WTC11 (cell line): Measurements from ENCODE around the gene SARS1. TPM values are rescaled to one million over a fixed set of nuclear protein-coding genes. Genes with fewer than 3 reads are reported as not detected.

Experiments used
- ATAC-seq: fragments of 200-7000 bp; cut with Tn5 transposase; 2 replicates; pipeline ENCODE4 v1.10.0; 2021; ENCODE audit warnings: mild to moderate bottlenecking, moderate library complexity
- CTCF ChIA-PET: fragments of 300-600 bp; sonication (Branson Sonifier 250); formaldehyde crosslinking; loops from one replicate; lab custom pipeline; 2021; ENCODE audit warnings: antibody characterized with exemption; lab: Charles Lee
- POLR2A ChIA-PET: fragments of 350-600 bp; sonication (Branson Sonifier 250); formaldehyde crosslinking; loops from one replicate; lab custom pipeline; 2021; ENCODE audit warnings: antibody characterized with exemption; lab: Charles Lee
- DNase-seq: peaks from one replicate; pipeline ENCODE4 v3.0.0; 2021; ENCODE audit warnings: low spot score
- H3K27ac Mint-ChIP-seq: 2 replicates; pipeline ENCODE4 v1.8.0; 2021; ENCODE audit warnings: mixed read lengths
- H3K27me3 Mint-ChIP-seq: 2 replicates; pipeline ENCODE4 v1.8.0; 2021; ENCODE audit warnings: low read depth, mild to moderate bottlenecking, moderate library complexity, mixed read lengths
- H3K36me3 Mint-ChIP-seq: 2 replicates; pipeline ENCODE4 v1.8.0; 2021; ENCODE audit warnings: mixed read lengths
- H3K4me1 Mint-ChIP-seq: 2 replicates; pipeline ENCODE4 v1.8.0; 2022; ENCODE audit warnings: mixed read lengths
- H3K4me3 Mint-ChIP-seq: 2 replicates; pipeline ENCODE4 v1.8.0; 2021; ENCODE audit warnings: mild to moderate bottlenecking, moderate library complexity, mixed read lengths
- H3K9me3 Mint-ChIP-seq: 2 replicates; pipeline ENCODE4 v1.8.0; 2021; ENCODE audit warnings: mixed read lengths
- ATF1 ChIP-seq: sonication (generic); formaldehyde crosslinking; IDR thresholded peaks from 2 replicates; pipeline ENCODE4 v1.8.1; 2023; ENCODE audit warnings: mild to moderate bottlenecking, moderate library complexity, missing genetic modification reagents
- CREB1 ChIP-seq: sonication (generic); formaldehyde crosslinking; IDR thresholded peaks from 2 replicates; pipeline ENCODE4 v1.8.0; 2023; ENCODE audit warnings: mild to moderate bottlenecking, missing genetic modification reagents
- ERG ChIP-seq: fragments of 250-450 bp; sonication (Bioruptor Pico); IDR thresholded peaks from 2 replicates; pipeline ENCODE4 v1.8.0; 2021; ENCODE audit warnings: mild to moderate bottlenecking
- ESRRA ChIP-seq: sonication (generic); formaldehyde crosslinking; IDR thresholded peaks from 2 replicates; pipeline ENCODE4 v1.8.1; 2022; ENCODE audit warnings: mild to moderate bottlenecking, missing genetic modification reagents, borderline replicate concordance
- GABPB1 ChIP-seq: sonication (generic); formaldehyde crosslinking; IDR thresholded peaks from 2 replicates; pipeline ENCODE4 v1.8.1; 2023; ENCODE audit warnings: mild to moderate bottlenecking, missing genetic modification reagents
- KAT7 ChIP-seq: sonication (generic); formaldehyde crosslinking; IDR thresholded peaks from 2 replicates; pipeline ENCODE4 v1.8.1; 2023; ENCODE audit warnings: missing genetic modification reagents, mild to moderate bottlenecking, borderline replicate concordance
- MXD4 ChIP-seq: fragments of 250-450 bp; sonication (Bioruptor Pico); IDR thresholded peaks from 2 replicates; pipeline ENCODE4 v1.8.0; 2021; ENCODE audit warnings: mild to moderate bottlenecking, moderate library complexity, borderline replicate concordance
- OVOL2 ChIP-seq: fragments of 250-450 bp; sonication (Bioruptor Pico); IDR thresholded peaks from 2 replicates; pipeline ENCODE4 v1.9.0; 2021; ENCODE audit warnings: mild to moderate bottlenecking, borderline replicate concordance
- RELA ChIP-seq: sonication (generic); formaldehyde crosslinking; IDR thresholded peaks from 2 replicates; pipeline ENCODE4 v1.8.1; 2022; ENCODE audit warnings: missing genetic modification reagents, mild to moderate bottlenecking, borderline replicate concordance
- RORB ChIP-seq: fragments of 250-450 bp; sonication (Bioruptor Pico); IDR thresholded peaks from 2 replicates; pipeline ENCODE4 v1.9.0; 2021; ENCODE audit warnings: mild to moderate bottlenecking
- SOX15 ChIP-seq: fragments of 250-450 bp; sonication (Bioruptor Pico); IDR thresholded peaks from 2 replicates; pipeline ENCODE4 v1.9.0; 2021; ENCODE audit warnings: mild to moderate bottlenecking
- SP1 ChIP-seq: sonication (generic); formaldehyde crosslinking; conservative IDR thresholded peaks from 2 replicates; pipeline ENCODE4 v1.8.1; 2022; ENCODE audit warnings: missing genetic modification reagents
- TEAD4 ChIP-seq: sonication (generic); formaldehyde crosslinking; IDR thresholded peaks from 2 replicates; pipeline ENCODE4 v1.8.0; 2022; ENCODE audit warnings: mild to moderate bottlenecking, missing genetic modification reagents
- TP53 ChIP-seq: sonication (generic); formaldehyde crosslinking; IDR thresholded peaks from 2 replicates; pipeline ENCODE4 v1.8.1; 2023; ENCODE audit warnings: mild to moderate bottlenecking, missing genetic modification reagents
- ZBTB21 ChIP-seq: sonication (generic); formaldehyde crosslinking; IDR thresholded peaks from 2 replicates; pipeline ENCODE4 v1.8.1; 2023; ENCODE audit warnings: mild to moderate bottlenecking, missing genetic modification reagents, borderline replicate concordance
- ZNF317 ChIP-seq: sonication (generic); formaldehyde crosslinking; IDR thresholded peaks from 2 replicates; pipeline ENCODE4 v1.8.1; 2023; ENCODE audit warnings: low read depth, mild to moderate bottlenecking, moderate library complexity, missing genetic modification reagents, borderline replicate concordance
- ZNF416 ChIP-seq: fragments of 250-450 bp; sonication (Bioruptor Pico); IDR thresholded peaks from 2 replicates; pipeline ENCODE4 v1.9.0; 2021; ENCODE audit warnings: mild to moderate bottlenecking, inconsistent platforms
- ZNF425 ChIP-seq: fragments of 250-450 bp; sonication (Bioruptor Pico); conservative IDR thresholded peaks from 2 replicates; pipeline ENCODE4 v1.9.0; 2021; ENCODE audit warnings: mild to moderate bottlenecking
- total RNA-seq: library from RNA; stranded (reverse); gene quantifications from 3 replicates; pipeline ENCODE4 v1.2.3, GENCODE V29; 2021
- TF ChIP-seq, protein P1 (sequence below): sonication (generic); formaldehyde crosslinking; IDR thresholded peaks from 2 replicates; pipeline ENCODE4 v1.8.0; 2023; ENCODE audit warnings: missing genetic modification reagents
- TF ChIP-seq, protein P2 (sequence below): sonication (generic); formaldehyde crosslinking; IDR thresholded peaks from 2 replicates; pipeline ENCODE4 v1.8.0; 2023; ENCODE audit warnings: mild to moderate bottlenecking, missing genetic modification reagents
- TF ChIP-seq, protein P3 (sequence below): sonication (generic); formaldehyde crosslinking; IDR thresholded peaks from 2 replicates; pipeline ENCODE4 v1.8.1; 2023; ENCODE audit warnings: mild to moderate bottlenecking, missing genetic modification reagents, moderate library complexity
- TF ChIP-seq, protein P4 (sequence below): sonication (generic); formaldehyde crosslinking; conservative IDR thresholded peaks from 2 replicates; pipeline ENCODE4 v1.8.1; 2022; ENCODE audit warnings: mild to moderate bottlenecking, missing genetic modification reagents

The SARS1 gene
- total RNA-seq, 1 experiment from 2014 or later = 149 TPM

GRCh38 chr1:109259674-109260557, 46.2 kb downstream of the SARS1 start:
- TF ChIP-seq CREB1 (CRISPR knock-in tag) (no peak), GABPB1 (CRISPR knock-in tag) (no peak)
- ChIA-PET CTCF (interaction anchor here (0.6 to 2.0 kb wide), 9 partner anchors 9 to 273 kb away, joined by 3 to 9 read pairs (median 4); partner anchors contain the start of gene SORT1), POLR2A (interaction anchor here (0.9 kb wide), 1 partner anchor 21 kb away, joined by 3 read pairs; no protein-coding TSS in a partner anchor)
- H3K27me3 Mint-ChIP-seq = no peaks in the 10 kb centered on the region
- no peaks in the 10 kb centered on the region for H3K9me3 Mint-ChIP-seq
- H3K4me3 Mint-ChIP-seq = no peak overlapping the region
- peaks cover 33% of the 10 kb centered on the region for H3K4me1 Mint-ChIP-seq
- ATAC-seq = 0 out of 2 replicates have a peak, but pooled peaks have one; percentile 3
- H3K27ac Mint-ChIP-seq = peak overlapping the region; percentile 67; the same call in 1 of the 2 replicates
- H3K36me3 Mint-ChIP-seq = no peaks in the 10 kb centered on the region
- no peak for DNase-seq

GRCh38 chr1:109261006-109261405, 47.3 kb downstream of the SARS1 start:
- H3K4me3 Mint-ChIP-seq = no peak overlapping the region
- ATAC-seq = no peak
- H3K27me3 Mint-ChIP-seq = no peaks in the 10 kb centered on the region
- TF ChIP-seq RORB (CRISPR knock-in tag) = no peak
- TF ChIP-seq, protein P1, sequence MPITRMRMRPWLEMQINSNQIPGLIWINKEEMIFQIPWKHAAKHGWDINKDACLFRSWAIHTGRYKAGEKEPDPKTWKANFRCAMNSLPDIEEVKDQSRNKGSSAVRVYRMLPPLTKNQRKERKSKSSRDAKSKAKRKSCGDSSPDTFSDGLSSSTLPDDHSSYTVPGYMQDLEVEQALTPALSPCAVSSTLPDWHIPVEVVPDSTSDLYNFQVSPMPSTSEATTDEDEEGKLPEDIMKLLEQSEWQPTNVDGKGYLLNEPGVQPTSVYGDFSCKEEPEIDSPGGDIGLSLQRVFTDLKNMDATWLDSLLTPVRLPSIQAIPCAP (CRISPR knock-in tag) = no peak
- TF ChIP-seq, protein P2, sequence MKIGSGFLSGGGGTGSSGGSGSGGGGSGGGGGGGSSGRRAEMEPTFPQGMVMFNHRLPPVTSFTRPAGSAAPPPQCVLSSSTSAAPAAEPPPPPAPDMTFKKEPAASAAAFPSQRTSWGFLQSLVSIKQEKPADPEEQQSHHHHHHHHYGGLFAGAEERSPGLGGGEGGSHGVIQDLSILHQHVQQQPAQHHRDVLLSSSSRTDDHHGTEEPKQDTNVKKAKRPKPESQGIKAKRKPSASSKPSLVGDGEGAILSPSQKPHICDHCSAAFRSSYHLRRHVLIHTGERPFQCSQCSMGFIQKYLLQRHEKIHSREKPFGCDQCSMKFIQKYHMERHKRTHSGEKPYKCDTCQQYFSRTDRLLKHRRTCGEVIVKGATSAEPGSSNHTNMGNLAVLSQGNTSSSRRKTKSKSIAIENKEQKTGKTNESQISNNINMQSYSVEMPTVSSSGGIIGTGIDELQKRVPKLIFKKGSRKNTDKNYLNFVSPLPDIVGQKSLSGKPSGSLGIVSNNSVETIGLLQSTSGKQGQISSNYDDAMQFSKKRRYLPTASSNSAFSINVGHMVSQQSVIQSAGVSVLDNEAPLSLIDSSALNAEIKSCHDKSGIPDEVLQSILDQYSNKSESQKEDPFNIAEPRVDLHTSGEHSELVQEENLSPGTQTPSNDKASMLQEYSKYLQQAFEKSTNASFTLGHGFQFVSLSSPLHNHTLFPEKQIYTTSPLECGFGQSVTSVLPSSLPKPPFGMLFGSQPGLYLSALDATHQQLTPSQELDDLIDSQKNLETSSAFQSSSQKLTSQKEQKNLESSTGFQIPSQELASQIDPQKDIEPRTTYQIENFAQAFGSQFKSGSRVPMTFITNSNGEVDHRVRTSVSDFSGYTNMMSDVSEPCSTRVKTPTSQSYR (CRISPR knock-in tag) = no peak
- no peak for TF ChIP-seq ZNF416 (CRISPR knock-in tag)
- no peak for TF ChIP-seq OVOL2 (CRISPR knock-in tag)
- TF ChIP-seq, protein P3, sequence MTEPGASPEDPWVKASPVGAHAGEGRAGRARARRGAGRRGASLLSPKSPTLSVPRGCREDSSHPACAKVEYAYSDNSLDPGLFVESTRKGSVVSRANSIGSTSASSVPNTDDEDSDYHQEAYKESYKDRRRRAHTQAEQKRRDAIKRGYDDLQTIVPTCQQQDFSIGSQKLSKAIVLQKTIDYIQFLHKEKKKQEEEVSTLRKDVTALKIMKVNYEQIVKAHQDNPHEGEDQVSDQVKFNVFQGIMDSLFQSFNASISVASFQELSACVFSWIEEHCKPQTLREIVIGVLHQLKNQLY (CRISPR knock-in tag) = no peak
- no peak for TF ChIP-seq RELA
- TF ChIP-seq KAT7 = no peak
- no peak for TF ChIP-seq MXD4
- no peak for TF ChIP-seq TEAD4
- TF ChIP-seq ZNF317 (CRISPR knock-in tag) = no peak
- no peak for TF ChIP-seq SOX15 (CRISPR knock-in tag)
- TF ChIP-seq, protein P4, sequence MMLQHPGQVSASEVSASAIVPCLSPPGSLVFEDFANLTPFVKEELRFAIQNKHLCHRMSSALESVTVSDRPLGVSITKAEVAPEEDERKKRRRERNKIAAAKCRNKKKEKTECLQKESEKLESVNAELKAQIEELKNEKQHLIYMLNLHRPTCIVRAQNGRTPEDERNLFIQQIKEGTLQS = no peak
- TF ChIP-seq SP1 = no peak
- no peak for TF ChIP-seq ESRRA (CRISPR knock-in tag)
- TF ChIP-seq TP53 (CRISPR knock-in tag) = no peak
- TF ChIP-seq ZNF425 (CRISPR knock-in tag) = no peak
- TF ChIP-seq ERG = no peak
- no peak for TF ChIP-seq ATF1 (CRISPR knock-in tag)
- TF ChIP-seq ZBTB21 (CRISPR knock-in tag) = no peak
- TF ChIP-seq, all 79 proteins: peak for 0
- Mint-ChIP-seq H3K9me3 (no peaks in the 10 kb centered on the region), H3K36me3 (no peaks in the 10 kb centered on the region), H3K4me1 (peaks cover 24% of the 10 kb centered on the region), H3K27ac (no peak overlapping the region)
- ChIA-PET CTCF (interaction anchor here (0.9 to 2.0 kb wide), 2 partner anchors 60 to 67 kb away, joined by 3 to 9 read pairs; no protein-coding TSS in a partner anchor), POLR2A (no interaction called here)
- no peak for DNase-seq
